CD14-positive monocyte (primary cell): Measurements from ENCODE around the gene FRS2. TPM values are rescaled to one million over a fixed set of nuclear protein-coding genes. Genes with fewer than 3 reads are reported as not detected.

Source experiments
- DNase-seq, 3 donors: peaks; one replicate each; pipeline ENCODE4 v3.0.0-alpha.2; 2011 to 2022
- H2AFZ ChIP-seq: 2 replicates; pipeline ENCODE4 v1.6.0; 2012; ENCODE audit warnings: mild to moderate bottlenecking, low read depth, low read length, inconsistent platforms; ENCODE audit not compliant: insufficient read depth, poor library complexity, severe bottlenecking
- H3K27ac ChIP-seq, 2 donors: 1 replicate in 1 of 2; 2 replicates in 1 of 2; pipeline ENCODE4 v1.5.1; 2012 to 2013; ENCODE audit warnings: low read length in 2 of 2, control low read depth in 1 of 2, inconsistent platforms in 1 of 2, low read depth in 1 of 2, mild to moderate bottlenecking in 1 of 2
- H3K27me3 ChIP-seq, 2 donors: one replicate each; pipeline versions ENCODE4 v1.6.0 to v1.6.1; 2011 to 2013; ENCODE audit warnings: low read length in 2 of 2; ENCODE audit not compliant: control insufficient read depth in 2 of 2, insufficient read depth in 2 of 2
- H3K36me3 ChIP-seq, 2 donors: replicated peaks in 1 of 2; 1 replicate in 1 of 2; 2 replicates in 1 of 2; pipeline versions ENCODE4 v1.5.1 to v1.6.1; 2012 to 2013; ENCODE audit warnings: low read length in 2 of 2, control low read depth in 1 of 2, inconsistent platforms in 1 of 2, mild to moderate bottlenecking in 1 of 2; ENCODE audit not compliant: insufficient read depth in 2 of 2, control insufficient read depth in 1 of 2
- H3K4me1 ChIP-seq, 2 donors: 1 replicate in 1 of 2; 2 replicates in 1 of 2; pipeline versions ENCODE4 v1.5.1 to v1.6.1; 2012 to 2013; ENCODE audit warnings: low read length in 2 of 2, control low read depth in 1 of 2, inconsistent platforms in 1 of 2, mild to moderate bottlenecking in 1 of 2, moderate library complexity in 1 of 2; ENCODE audit not compliant: insufficient read depth in 2 of 2, control insufficient read depth in 1 of 2
- H3K4me2 ChIP-seq: replicated peaks from 2 replicates; pipeline ENCODE3; 2012; ENCODE audit warnings: low read length, moderate library complexity, mild to moderate bottlenecking; ENCODE audit not compliant: poor library complexity, severe bottlenecking; ENCODE audit errors: extremely low read depth
- H3K4me3 ChIP-seq, 3 experiments: fragments of 200-600 bp in 1 of 3; sonication (generic) in 1 of 3; replicated peaks in 1 of 3; 1 replicate in 2 of 3; 2 replicates in 1 of 3; pipeline ENCODE4 v1.5.1; 2011 to 2013; ENCODE audit warnings: low read length in 3 of 3, mild to moderate bottlenecking in 3 of 3, control low read depth in 2 of 3, low read depth in 2 of 3, inconsistent platforms in 1 of 3, moderate library complexity in 1 of 3
- H3K79me2 ChIP-seq: 2 replicates; pipeline ENCODE4 v1.6.0; 2012; ENCODE audit warnings: mild to moderate bottlenecking, control low read depth, inconsistent platforms, low read length, moderate library complexity; ENCODE audit not compliant: insufficient read depth
- H3K9ac ChIP-seq: 2 replicates; pipeline ENCODE4 v1.6.0; 2017; ENCODE audit warnings: low read length, mild to moderate bottlenecking; ENCODE audit not compliant: insufficient read depth, poor library complexity, severe bottlenecking
- H3K9me3 ChIP-seq, 2 donors: replicated peaks in 1 of 2; 1 replicate in 1 of 2; 2 replicates in 1 of 2; pipeline versions ENCODE4 v1.5.1 to v1.6.1; 2012 to 2013; ENCODE audit warnings: low read length in 2 of 2, control low read depth in 1 of 2; ENCODE audit not compliant: control insufficient read depth in 1 of 2, insufficient read depth in 1 of 2
- H4K20me1 ChIP-seq: 2 replicates; pipeline ENCODE4 v1.6.0; 2012; ENCODE audit warnings: mild to moderate bottlenecking, low read length, control low read depth, moderate library complexity; ENCODE audit not compliant: insufficient read depth
- H3K27ac Mint-ChIP-seq, 7 donors: one replicate each; pipeline ENCODE4 v1.8.0; 2020; ENCODE audit warnings: mild to moderate bottlenecking in 7 of 7, mixed read lengths in 7 of 7, moderate library complexity in 6 of 7, inconsistent platforms in 2 of 7
- H3K27me3 Mint-ChIP-seq, 3 donors: one replicate each; pipeline ENCODE4 v1.8.0; 2021 to 2022; ENCODE audit warnings: low read depth in 3 of 3, mild to moderate bottlenecking in 3 of 3, mixed read lengths in 3 of 3, moderate library complexity in 3 of 3, inconsistent platforms in 1 of 3
- H3K36me3 Mint-ChIP-seq, 2 donors: one replicate each; pipeline ENCODE4 v1.8.0; 2020; ENCODE audit warnings: mixed read lengths in 2 of 2, inconsistent platforms in 1 of 2, mild to moderate bottlenecking in 1 of 2
- H3K4me1 Mint-ChIP-seq: one replicate; pipeline ENCODE4 v1.8.0; 2020; ENCODE audit warnings: mild to moderate bottlenecking, mixed read lengths
- H3K4me3 Mint-ChIP-seq, 2 donors: one replicate each; pipeline ENCODE4 v1.8.0; 2020; ENCODE audit warnings: mild to moderate bottlenecking in 2 of 2, mixed read lengths in 2 of 2, moderate library complexity in 1 of 2
- H3K9me3 Mint-ChIP-seq, 7 donors: one replicate each; pipeline ENCODE4 v1.8.0; 2020 to 2022; ENCODE audit warnings: mixed read lengths in 7 of 7, mild to moderate bottlenecking in 6 of 7, moderate library complexity in 6 of 7, inconsistent platforms in 2 of 7
- WGBS: methylation state at CpG from one replicate; pipeline ENCODE4 v1.1.5; 2013; ENCODE audit warnings: missing lambda C conversion rate; ENCODE audit not compliant: insufficient coverage; 5-methylcytosine and 5-hydroxymethylcytosine counted together
- intact Hi-C, 2 donors: fragments of 100-400 bp; cut with micrococcal nuclease; formaldehyde crosslinking; loops; one replicate each; pipeline versions ENCODE4 v1.15.0 to v1.15.1; 2023
- polyA plus RNA-seq, 3 donors: library from polyadenylated mRNA; depleted of rRNA in 1 of 3; unstranded in 2 of 3; stranded (reverse) in 1 of 3; fragments of 300-500 nt in 2 of 3; fragments of >200 nt in 1 of 3; fragmentation: Illumina TruSeq in 2 of 3; gene quantifications; 1 replicate in 2 of 3; 2 replicates in 1 of 3; pipeline ENCODE4 v1.2.3, GENCODE V29; 2012 to 2021
- TF ChIP-seq, protein P1 (sequence below): fragments of 200-600 bp; IDR thresholded peaks from one replicate; pipeline ENCODE4 v1.8.0; 2022; ENCODE audit warnings: antibody characterized with exemption, mild to moderate bottlenecking

Gene FRS2
- polyA plus RNA-seq, 3 donors, result 6.8 to 13.6 (median 13.0) TPM

DNA sequence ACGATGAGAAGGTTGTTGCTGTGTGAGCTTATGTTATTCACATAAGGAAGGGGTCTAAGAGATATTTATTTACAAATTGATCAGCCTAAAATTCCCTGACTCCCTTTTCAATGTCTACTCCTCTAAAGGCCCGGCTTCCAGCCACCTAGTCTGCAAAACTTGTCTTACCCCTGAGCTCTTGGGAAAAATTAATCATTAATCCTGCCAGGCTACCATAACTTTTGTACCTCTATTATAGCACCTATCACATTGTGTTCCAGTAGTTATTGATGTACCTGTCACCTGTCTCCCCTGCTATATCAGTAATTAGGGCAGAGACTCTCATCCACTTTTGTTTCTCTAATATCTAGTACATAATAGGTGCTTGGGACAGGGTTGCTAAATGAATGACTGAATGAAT lies 29.3 kb upstream of the FRS2 start:
- TF ChIP-seq, protein P1, sequence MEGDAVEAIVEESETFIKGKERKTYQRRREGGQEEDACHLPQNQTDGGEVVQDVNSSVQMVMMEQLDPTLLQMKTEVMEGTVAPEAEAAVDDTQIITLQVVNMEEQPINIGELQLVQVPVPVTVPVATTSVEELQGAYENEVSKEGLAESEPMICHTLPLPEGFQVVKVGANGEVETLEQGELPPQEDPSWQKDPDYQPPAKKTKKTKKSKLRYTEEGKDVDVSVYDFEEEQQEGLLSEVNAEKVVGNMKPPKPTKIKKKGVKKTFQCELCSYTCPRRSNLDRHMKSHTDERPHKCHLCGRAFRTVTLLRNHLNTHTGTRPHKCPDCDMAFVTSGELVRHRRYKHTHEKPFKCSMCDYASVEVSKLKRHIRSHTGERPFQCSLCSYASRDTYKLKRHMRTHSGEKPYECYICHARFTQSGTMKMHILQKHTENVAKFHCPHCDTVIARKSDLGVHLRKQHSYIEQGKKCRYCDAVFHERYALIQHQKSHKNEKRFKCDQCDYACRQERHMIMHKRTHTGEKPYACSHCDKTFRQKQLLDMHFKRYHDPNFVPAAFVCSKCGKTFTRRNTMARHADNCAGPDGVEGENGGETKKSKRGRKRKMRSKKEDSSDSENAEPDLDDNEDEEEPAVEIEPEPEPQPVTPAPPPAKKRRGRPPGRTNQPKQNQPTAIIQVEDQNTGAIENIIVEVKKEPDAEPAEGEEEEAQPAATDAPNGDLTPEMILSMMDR, result no peak
- Histone ChIP-seq H3K9ac (no peak overlapping the region), H3K9me3 (no peaks in the 10 kb centered on the region), H3K4me2 (no peak overlapping the region), H3K79me2 (no peaks in the 10 kb centered on the region), H2AFZ (no peak overlapping the region), H3K4me3 (no peak overlapping the region), H3K27ac (no peak overlapping the region), H3K27me3 (no peaks in the 10 kb centered on the region), H3K36me3 (no peaks in the 10 kb centered on the region), H4K20me1 (no peaks in the 10 kb centered on the region), H3K4me1 (no peaks in the 10 kb centered on the region)
- Mint-ChIP-seq H3K4me3 (no peak overlapping the region), H3K27me3 (peaks cover 0 to 2% (median 0%) of the 10 kb centered on the region in 3 donors), H3K36me3 (no peaks in the 10 kb centered on the region), H3K9me3 (peaks cover 0 to 7% (median 4%) of the 10 kb centered on the region in 7 donors), H3K4me1 (no peaks in the 10 kb centered on the region), H3K27ac (no peak overlapping the region)
- DNase-seq, result no peak
- intact Hi-C loops, result no loop called here
- WGBS, result 100% methylated on average over 1 of the region's 2 CpGs

DNA sequence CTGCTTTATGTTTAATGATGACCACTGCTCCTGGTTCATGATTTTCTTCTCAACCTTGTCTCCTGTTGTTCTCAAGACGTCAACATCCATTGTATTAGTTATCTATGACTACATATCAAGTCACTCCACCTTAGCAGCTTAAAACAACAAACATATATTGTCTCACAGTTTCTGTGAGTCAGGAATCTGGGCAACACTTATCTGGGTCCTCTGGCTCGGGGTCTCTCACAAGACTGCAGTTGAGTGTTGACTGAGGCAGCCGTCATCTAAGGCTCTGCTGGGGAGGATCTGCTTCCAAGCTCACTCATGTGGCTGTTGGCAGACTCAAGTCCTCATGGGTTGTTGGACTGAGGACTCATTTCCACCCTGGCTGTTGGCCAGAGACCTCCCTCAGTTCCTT lies 27.3 kb upstream of the FRS2 start:
- WGBS, result 95% methylated on average over 3 of the region's 3 CpGs
- TF ChIP-seq, protein P1, result no peak
- no peaks in the 10 kb centered on the region for H4K20me1 ChIP-seq
- H3K4me2 ChIP-seq, result no peak overlapping the region
- peaks cover 0 to 4% (median 0%) of the 10 kb centered on the region in 3 donors for H3K27me3 Mint-ChIP-seq
- H3K36me3 ChIP-seq, result no peaks in the 10 kb centered on the region
- H2AFZ ChIP-seq, result no peak overlapping the region
- intact Hi-C loops, result no loop called here
- no peak overlapping the region for H3K27ac Mint-ChIP-seq
- H3K4me1 ChIP-seq, result no peaks in the 10 kb centered on the region
- no peaks in the 10 kb centered on the region for H3K27me3 ChIP-seq
- no peak overlapping the region for H3K9ac ChIP-seq
- H3K79me2 ChIP-seq, result no peaks in the 10 kb centered on the region
- H3K36me3 Mint-ChIP-seq, result no peaks in the 10 kb centered on the region
- no peak overlapping the region for H3K27ac ChIP-seq
- DNase-seq, result no peak
- peaks cover 0 to 7% (median 4%) of the 10 kb centered on the region in 7 donors for H3K9me3 Mint-ChIP-seq
- H3K9me3 ChIP-seq, result no peaks in the 10 kb centered on the region
- no peaks in the 10 kb centered on the region for H3K4me1 Mint-ChIP-seq
- H3K4me3 Mint-ChIP-seq, result no peak overlapping the region
- H3K4me3 ChIP-seq, result no peak overlapping the region
